BLaER1 treated with 17β-estradiol and CSF1 and Interleukin-3, amounts not matched to agents 10 nM and 100 nM (cell line): ENCODE measurements around the gene RFTN1.

ENCODE experiments used
- H3K27ac ChIP-seq, 11 experiments: shearing (Covaris generic); formaldehyde crosslinking; 2 replicates each; pipeline ENCODE4 v1.8.1; 2022
- H3K27me3 ChIP-seq, 11 experiments: shearing (Covaris generic); formaldehyde crosslinking; 2 replicates each; pipeline ENCODE4 v1.8.1; 2022
- H3K36me3 ChIP-seq, 11 experiments: shearing (Covaris generic); formaldehyde crosslinking; 2 replicates each; pipeline ENCODE4 v1.8.1; 2022
- H3K4me1 ChIP-seq, 10 experiments: shearing (Covaris generic); formaldehyde crosslinking; 2 replicates each; pipeline ENCODE4 v1.8.1; 2022
- H3K4me2 ChIP-seq, 11 experiments: shearing (Covaris generic); formaldehyde crosslinking; 2 replicates each; pipeline ENCODE4 v1.8.1; 2022
- H3K4me3 ChIP-seq, 10 experiments: shearing (Covaris generic); formaldehyde crosslinking; 2 replicates each; pipeline ENCODE4 v1.8.1; 2022
- H3K9ac ChIP-seq, 11 experiments: shearing (Covaris generic); formaldehyde crosslinking; 2 replicates each; pipeline ENCODE4 v1.8.1; 2022
- H3K9me3 ChIP-seq, 11 experiments: shearing (Covaris generic); formaldehyde crosslinking; replicated peaks in 1 of 11; 2 replicates each; pipeline ENCODE4 v1.8.1; 2022
- H4K20me1 ChIP-seq, 11 experiments: shearing (Covaris generic); formaldehyde crosslinking; 2 replicates each; pipeline ENCODE4 v1.8.1; 2022
- Cebpa-rat ChIP-seq, 11 experiments: shearing (Covaris generic); IDR thresholded peaks; 2 replicates each; pipeline ENCODE4 v1.8.1; 2022

RFTN1 gene

DNA sequence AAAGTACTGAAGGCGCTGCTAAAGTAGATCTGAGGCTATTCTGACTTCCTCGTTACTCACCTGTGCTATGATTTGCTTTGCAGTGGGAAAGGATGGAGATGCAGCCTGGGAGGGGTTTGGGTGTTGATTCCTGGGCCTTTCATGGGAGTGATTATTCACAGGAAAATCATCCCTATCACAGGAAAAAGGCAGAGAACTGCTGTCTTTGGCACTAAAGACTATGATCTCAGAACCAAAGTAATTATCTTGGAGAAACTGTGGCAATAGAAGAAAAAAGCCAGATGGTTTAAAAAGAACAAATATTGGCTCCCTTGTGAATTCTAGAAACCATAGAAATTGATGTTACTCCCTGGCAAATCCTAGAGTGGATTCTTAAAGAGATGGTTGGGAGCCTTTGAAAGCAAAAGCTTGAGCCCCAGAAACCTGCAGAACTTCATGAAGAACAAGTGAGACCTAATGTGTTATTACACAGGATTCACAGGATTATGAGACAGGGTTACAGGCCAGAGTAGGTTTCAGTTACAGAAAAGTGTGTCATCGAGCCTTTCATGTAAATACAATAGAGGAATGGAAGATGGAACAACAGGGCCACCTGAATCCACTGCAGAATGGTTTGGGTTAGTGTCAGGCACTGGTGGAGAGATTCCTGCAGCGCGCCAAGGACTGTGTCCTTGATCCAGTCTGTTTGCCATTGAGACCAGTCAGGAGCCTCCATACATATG lies 162.7 kb downstream of the RFTN1 start:
- H3K9me3 ChIP-seq, result no peaks in the 10 kb centered on the region
- peaks cover 0 to 9% (median 0%) of the 10 kb centered on the region in 10 experiments; a peak in 2 of 20 replicates for H3K4me1 ChIP-seq
- no peak overlapping the region for H3K4me2 ChIP-seq
- H3K27ac ChIP-seq, result no peak overlapping the region; a peak in 1 of 22 replicates
- no peak overlapping the region for H3K4me3 ChIP-seq
- TF ChIP-seq Cebpa-rat (IDR thresholded peaks at IDR 0.05), result no peak
- peaks cover 0 to 15% (median 0%) of the 10 kb centered on the region in 11 experiments; a peak in 6 of 22 replicates for H4K20me1 ChIP-seq
- H3K27me3 ChIP-seq, result no peaks in the 10 kb centered on the region
- peaks cover 85 to 100% (median 96%) of the 10 kb centered on the region in 11 experiments for H3K36me3 ChIP-seq
- H3K9ac ChIP-seq, result no peak overlapping the region

DNA sequence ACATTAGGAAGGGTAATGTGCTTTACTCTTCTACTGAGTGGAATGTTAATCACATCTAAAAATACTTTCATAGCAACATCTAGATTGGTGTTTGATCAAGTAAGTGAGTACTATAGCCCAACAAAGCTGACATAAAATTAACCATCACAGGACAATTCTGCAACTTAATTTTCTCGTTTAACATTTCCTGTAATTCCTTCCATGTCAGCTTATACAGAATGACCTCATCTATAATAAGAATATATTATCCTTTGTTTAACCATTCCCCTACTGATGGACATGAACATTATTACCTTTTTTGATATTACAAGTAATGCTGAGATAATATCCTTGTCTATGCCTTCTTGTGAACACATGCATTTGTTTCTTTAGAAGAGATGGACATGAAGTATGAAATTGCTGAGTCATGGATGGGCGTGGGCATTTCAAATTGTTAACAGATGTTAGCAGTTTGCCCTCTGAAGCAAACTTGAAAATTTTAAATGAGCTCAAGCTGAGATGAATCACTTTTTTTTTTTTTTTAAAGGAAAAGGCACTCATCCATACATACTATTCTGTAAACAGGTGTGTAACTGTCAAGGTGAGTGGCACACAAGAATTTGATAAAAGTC lies 163.4 kb downstream of the RFTN1 start:
- H3K27me3 ChIP-seq, result no peaks in the 10 kb centered on the region
- no peaks in the 10 kb centered on the region for H3K9me3 ChIP-seq
- no peak overlapping the region for H3K4me2 ChIP-seq
- no peak overlapping the region for H3K4me3 ChIP-seq
- H3K27ac ChIP-seq, result peak overlapping the region in 1 of 11 experiments; percentile 16; a peak in 1 of 22 replicates
- H3K9ac ChIP-seq, result no peak overlapping the region
- peaks cover 85 to 100% (median 97%) of the 10 kb centered on the region in 11 experiments for H3K36me3 ChIP-seq
- TF ChIP-seq Cebpa-rat (IDR thresholded peaks at IDR 0.05), result no peak
- H3K4me1 ChIP-seq, result peaks cover 0 to 9% (median 0%) of the 10 kb centered on the region in 10 experiments; a peak in 2 of 20 replicates
- peaks cover 0 to 15% (median 0%) of the 10 kb centered on the region in 11 experiments; a peak in 6 of 22 replicates for H4K20me1 ChIP-seq

- no peak for TF ChIP-seq Cebpa-rat (IDR thresholded peaks at IDR 0.05)
- Histone ChIP-seq H3K27me3 (no peaks in the 10 kb centered on the region), H3K27ac (no peak overlapping the region), H3K4me2 (no peak overlapping the region), H3K9me3 (peaks cover 0 to 24% (median 6%) of the 10 kb centered on the region in 11 experiments; a peak in 12 of 22 replicates), H3K36me3 (peaks cover 75 to 100% (median 95%) of the 10 kb centered on the region in 11 experiments), H3K4me1 (peaks cover 0 to 17% (median 3%) of the 10 kb centered on the region in 10 experiments; a peak in 9 of 20 replicates), H3K9ac (no peak overlapping the region), H3K4me3 (no peak overlapping the region), H4K20me1 (no peaks in the 10 kb centered on the region; a peak in 2 of 22 replicates)
Measured at GRCh38 chr3:16347548-16347947, 166.0 kb downstream of the RFTN1 start.

- Histone ChIP-seq H3K27ac (no peak overlapping the region), H3K36me3 (peaks cover 65 to 94% (median 90%) of the 10 kb centered on the region in 11 experiments), H4K20me1 (no peaks in the 10 kb centered on the region; a peak in 2 of 22 replicates), H3K9me3 (peaks cover 0 to 26% (median 8%) of the 10 kb centered on the region in 11 experiments; a peak in 12 of 22 replicates), H3K4me2 (no peak overlapping the region), H3K27me3 (no peaks in the 10 kb centered on the region), H3K9ac (no peak overlapping the region), H3K4me1 (peaks cover 0 to 21% (median 3%) of the 10 kb centered on the region in 10 experiments; a peak in 9 of 20 replicates), H3K4me3 (no peak overlapping the region)
- no peak for TF ChIP-seq Cebpa-rat (IDR thresholded peaks at IDR 0.05)
Measured at GRCh38 chr3:16346413-16347081, 167.0 kb downstream of the RFTN1 start.

GRCh38 chr3:16343101-16343500 lies 170.4 kb downstream of the RFTN1 start:
- peak overlapping the region in 4 of 11 experiments; percentile 4 to 61 (median 36); a peak in 8 of 22 replicates for H3K4me2 ChIP-seq
- H3K9me3 ChIP-seq, result peaks cover 0 to 26% (median 8%) of the 10 kb centered on the region in 11 experiments; a peak in 12 of 22 replicates
- H4K20me1 ChIP-seq, result peaks cover 0 to 23% (median 0%) of the 10 kb centered on the region in 11 experiments; a peak in 6 of 22 replicates
- H3K27ac ChIP-seq, result peak overlapping the region in 1 of 11 experiments; percentile 18; a peak in 2 of 22 replicates
- H3K27me3 ChIP-seq, result no peaks in the 10 kb centered on the region
- no peak overlapping the region for H3K9ac ChIP-seq
- no peak overlapping the region for H3K4me3 ChIP-seq
- H3K36me3 ChIP-seq, result peaks cover 36 to 76% (median 62%) of the 10 kb centered on the region in 11 experiments
- peaks cover 15 to 36% (median 23%) of the 10 kb centered on the region in 10 experiments for H3K4me1 ChIP-seq
- no peak for TF ChIP-seq Cebpa-rat (IDR thresholded peaks at IDR 0.05)

DNA sequence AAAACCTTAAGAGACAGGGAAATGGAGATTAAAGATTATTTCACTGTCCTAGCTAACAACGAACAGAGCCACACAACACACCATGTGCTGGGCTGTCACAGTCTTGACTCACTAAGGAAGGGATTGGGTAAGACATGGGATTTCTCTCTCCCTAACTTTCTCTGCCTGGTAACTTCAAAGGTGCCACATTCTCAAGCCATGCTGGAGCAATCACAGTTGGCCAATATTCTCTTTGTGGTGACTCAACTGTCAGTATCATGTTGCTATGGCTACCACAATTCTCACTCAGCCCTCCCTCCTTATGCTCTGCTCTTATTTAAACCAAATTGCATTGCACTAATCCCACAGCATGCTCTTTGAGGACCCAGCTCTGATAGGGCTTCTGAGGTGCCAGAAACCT lies 174.5 kb downstream of the RFTN1 start:
- peak overlapping the region in 10 of 11 experiments; percentile 66 to 88 (median 78); a peak in 20 of 22 replicates for H3K27ac ChIP-seq
- H3K9me3 ChIP-seq, result peaks cover 0 to 25% (median 13%) of the 10 kb centered on the region in 11 experiments; a peak in 12 of 22 replicates
- H3K4me3 ChIP-seq, result 0 out of 20 replicates have a peak overlapping the region, but pooled peaks of 1 of the 10 experiments have one; percentile 14
- H4K20me1 ChIP-seq, result peaks cover 0 to 39% (median 0%) of the 10 kb centered on the region in 11 experiments; a peak in 7 of 22 replicates
- peaks cover 37 to 72% (median 57%) of the 10 kb centered on the region in 11 experiments for H3K36me3 ChIP-seq
- H3K9ac ChIP-seq, result peak overlapping the region in 10 of 11 experiments; percentile 17 to 66 (median 58); a peak in 15 of 22 replicates
- peak in 10 of 11 experiments; percentile 26 to 83 (median 72); a peak in 16 of 22 replicates for TF ChIP-seq Cebpa-rat (IDR thresholded peaks at IDR 0.05)
- peak overlapping the region; percentile 57 to 86 (median 76) for H3K4me2 ChIP-seq
- H3K4me1 ChIP-seq, result peaks cover 20 to 47% (median 34%) of the 10 kb centered on the region in 10 experiments
- H3K27me3 ChIP-seq, result no peaks in the 10 kb centered on the region

DNA sequence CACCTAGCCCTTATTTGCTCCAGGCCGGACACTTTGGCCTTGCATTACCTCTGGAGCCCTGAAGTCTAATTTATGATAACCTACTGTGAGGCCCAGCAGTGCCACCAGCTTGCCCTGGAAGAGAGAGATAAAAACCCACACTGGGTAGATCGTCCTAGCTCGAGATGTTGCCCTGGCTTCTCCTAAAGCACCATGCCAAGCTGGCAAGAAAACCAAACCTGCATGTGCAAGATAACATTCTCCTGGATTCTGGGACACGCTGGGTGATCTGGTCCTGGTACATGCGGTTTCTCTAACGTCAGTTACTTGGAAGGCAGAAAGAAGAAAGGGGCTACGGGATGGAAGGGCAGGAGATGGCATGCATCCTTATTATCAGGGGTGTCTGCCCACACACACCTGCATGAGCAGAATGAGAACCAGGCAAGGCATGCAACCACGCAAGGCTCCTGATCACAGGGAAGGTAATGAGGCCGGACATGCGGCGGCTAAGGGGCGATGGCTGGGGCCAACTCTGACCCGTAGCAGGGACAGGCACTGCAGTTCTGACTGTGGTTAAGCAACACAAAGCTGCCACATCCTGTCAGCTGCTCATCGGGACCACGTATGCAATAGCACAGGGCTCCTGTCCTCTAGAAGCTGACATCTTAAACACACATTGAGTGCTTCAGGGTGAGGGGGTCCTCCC lies 175.5 kb downstream of the RFTN1 start:
- TF ChIP-seq Cebpa-rat (IDR thresholded peaks at IDR 0.05), result peak in 8 of 11 experiments; percentile 23 to 75 (median 58); a peak in 10 of 22 replicates
- peak overlapping the region in 3 of 10 experiments; percentile 14 to 15 (median 15); a peak in 4 of 20 replicates for H3K4me3 ChIP-seq
- H3K36me3 ChIP-seq, result peaks cover 38 to 73% (median 58%) of the 10 kb centered on the region in 11 experiments
- H3K9ac ChIP-seq, result peak overlapping the region in 10 of 11 experiments; percentile 17 to 66 (median 58); a peak in 18 of 22 replicates
- H3K27me3 ChIP-seq, result no peaks in the 10 kb centered on the region
- peaks cover 3 to 23% (median 15%) of the 10 kb centered on the region in 11 experiments; a peak in 21 of 22 replicates for H3K9me3 ChIP-seq
- peaks cover 20 to 44% (median 33%) of the 10 kb centered on the region in 10 experiments for H3K4me1 ChIP-seq
- H3K27ac ChIP-seq, result peak overlapping the region in 10 of 11 experiments; percentile 66 to 88 (median 78); a peak in 20 of 22 replicates
- peaks cover 0 to 42% (median 0%) of the 10 kb centered on the region in 11 experiments; a peak in 7 of 22 replicates for H4K20me1 ChIP-seq
- peak overlapping the region; percentile 57 to 86 (median 76) for H3K4me2 ChIP-seq
